22Rv1 (cell line): ENCODE results near the gene LRRC8D.

Experiments
- ZFX ChIP-seq: fragments of 450-650 bp; IDR thresholded peaks from 2 replicates; pipeline ENCODE4 v1.6.1; 2017; ENCODE audit warnings: antibody characterized with exemption, borderline replicate concordance
- TF ChIP-seq, protein P1 (sequence below): fragments of 450-650 bp; IDR thresholded peaks from 2 replicates; pipeline ENCODE4 v1.5.1; 2017; ENCODE audit warnings: mild to moderate bottlenecking

DNA sequence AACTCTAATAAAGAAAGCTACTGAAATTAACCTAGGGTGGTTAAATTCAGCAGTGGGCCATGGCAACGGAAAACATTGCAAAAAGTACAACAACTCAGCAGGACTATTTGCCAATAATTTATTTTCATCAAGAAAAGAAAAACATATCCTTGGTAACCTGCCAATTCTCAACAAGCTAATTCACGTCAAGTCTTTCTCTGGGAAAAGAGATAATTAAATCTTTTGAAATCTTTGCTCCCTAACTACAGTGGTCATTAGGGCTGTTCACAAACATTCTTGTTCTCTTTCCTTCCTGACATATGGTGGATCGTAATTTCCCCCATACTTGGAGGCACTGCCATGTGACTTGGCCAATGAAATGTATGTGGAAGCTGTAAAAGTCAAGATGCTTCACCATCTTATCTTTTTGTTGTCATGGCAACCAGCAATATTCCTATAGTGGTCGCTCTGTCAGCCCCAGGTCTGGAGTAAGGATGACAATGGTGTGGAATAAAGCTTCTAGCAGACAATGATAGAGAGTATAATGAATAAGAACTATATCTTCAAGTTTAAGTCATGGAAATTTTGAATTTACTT is 144.4 kb downstream of the LRRC8D start:
- TF ChIP-seq, protein P1, sequence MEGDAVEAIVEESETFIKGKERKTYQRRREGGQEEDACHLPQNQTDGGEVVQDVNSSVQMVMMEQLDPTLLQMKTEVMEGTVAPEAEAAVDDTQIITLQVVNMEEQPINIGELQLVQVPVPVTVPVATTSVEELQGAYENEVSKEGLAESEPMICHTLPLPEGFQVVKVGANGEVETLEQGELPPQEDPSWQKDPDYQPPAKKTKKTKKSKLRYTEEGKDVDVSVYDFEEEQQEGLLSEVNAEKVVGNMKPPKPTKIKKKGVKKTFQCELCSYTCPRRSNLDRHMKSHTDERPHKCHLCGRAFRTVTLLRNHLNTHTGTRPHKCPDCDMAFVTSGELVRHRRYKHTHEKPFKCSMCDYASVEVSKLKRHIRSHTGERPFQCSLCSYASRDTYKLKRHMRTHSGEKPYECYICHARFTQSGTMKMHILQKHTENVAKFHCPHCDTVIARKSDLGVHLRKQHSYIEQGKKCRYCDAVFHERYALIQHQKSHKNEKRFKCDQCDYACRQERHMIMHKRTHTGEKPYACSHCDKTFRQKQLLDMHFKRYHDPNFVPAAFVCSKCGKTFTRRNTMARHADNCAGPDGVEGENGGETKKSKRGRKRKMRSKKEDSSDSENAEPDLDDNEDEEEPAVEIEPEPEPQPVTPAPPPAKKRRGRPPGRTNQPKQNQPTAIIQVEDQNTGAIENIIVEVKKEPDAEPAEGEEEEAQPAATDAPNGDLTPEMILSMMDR, result no peak
- TF ChIP-seq ZFX, result no peak
